DMS53 treated with DMSO at 0.1 percent for 48 hours (cell line): ENCODE results near the gene SLC39A11.

Source experiments
- DNase-seq: peaks from one replicate; lab custom pipeline; 2025; ENCODE audit not compliant: unreplicated experiment; lab: John Stamatoyannopoulos, UW

Gene SLC39A11

GRCh38 chr17:72667096-72668063 is 425.1 kb downstream of the SLC39A11 start:
- no peak for DNase-seq

- no peak for DNase-seq
Measured at GRCh38 chr17:72665852-72666851, 426.3 kb downstream of the SLC39A11 start.

- DNase-seq = no peak
Measured at GRCh38 chr17:72662827-72663190, 429.7 kb downstream of the SLC39A11 start.

- no peak for DNase-seq
Measured at GRCh38 chr17:72661945-72662826, 430.3 kb downstream of the SLC39A11 start.

- no peak for DNase-seq
Measured at GRCh38 chr17:72661116-72661944, 431.2 kb downstream of the SLC39A11 start.

GRCh38 chr17:72660274-72661115 is 432.0 kb downstream of the SLC39A11 start:
- no peak for DNase-seq

- DNase-seq = no peak
Measured at GRCh38 chr17:72659811-72660210, 432.7 kb downstream of the SLC39A11 start.

GRCh38 chr17:72658675-72659074 is 433.8 kb downstream of the SLC39A11 start:
- DNase-seq = no peak

- DNase-seq = no peak
Measured at GRCh38 chr17:72657467-72658317, 434.8 kb downstream of the SLC39A11 start.

- DNase-seq = no peak
Measured at GRCh38 chr17:72656130-72656763, 436.2 kb downstream of the SLC39A11 start.

GRCh38 chr17:72654706-72655105 is 437.8 kb downstream of the SLC39A11 start:
- no peak for DNase-seq

- DNase-seq = no peak
Measured at GRCh38 chr17:72651988-72652387, 440.5 kb downstream of the SLC39A11 start.

- no peak for DNase-seq
Measured at GRCh38 chr17:72648702-72649101, 443.8 kb downstream of the SLC39A11 start.

GRCh38 chr17:72646176-72646575 is 446.3 kb downstream of the SLC39A11 start:
- no peak for DNase-seq

GRCh38 chr17:72644492-72644891 is 448.0 kb downstream of the SLC39A11 start:
- DNase-seq = no peak

- no peak for DNase-seq
Measured at GRCh38 chr17:72643575-72644216, 448.8 kb downstream of the SLC39A11 start.

GRCh38 chr17:72642720-72643119 is 449.8 kb downstream of the SLC39A11 start:
- no peak for DNase-seq
